Testis (tissue), 3 donors: ENCODE data around the gene DOHH. TPM values are rescaled to one million over a fixed set of nuclear protein-coding genes. Genes with fewer than 3 reads are reported as not detected.
A peak's percentile ranks its signal among the peaks of the same experiment; 100 is the strongest.

Experiments
- DNase-seq: peaks from one replicate; pipeline ENCODE4 v3.0.0-alpha.2; 2019
- H3K27ac ChIP-seq, 2 donors: fragments of 200-600 bp; sonication (generic); one replicate each; pipeline ENCODE4 v1.5.1; 2019
- H3K27me3 ChIP-seq: fragments of 200-600 bp; sonication (generic); one replicate; pipeline ENCODE4 v1.5.1; 2019
- H3K36me3 ChIP-seq: fragments of 200-600 bp; sonication (generic); one replicate; pipeline ENCODE4 v1.5.1; 2017; ENCODE audit warnings: low read depth; ENCODE audit errors: missing control alignments
- H3K4me1 ChIP-seq: fragments of 200-600 bp; sonication (generic); one replicate; pipeline ENCODE4 v1.5.1; 2019
- H3K4me3 ChIP-seq, 2 donors: fragments of 200-600 bp; sonication (generic); one replicate each; pipeline ENCODE4 v1.5.1; 2017 to 2019
- H3K9me3 ChIP-seq: fragments of 200-600 bp; sonication (generic); one replicate; pipeline ENCODE4 v1.5.1; 2017
- CTCF ChIP-seq, 3 experiments: fragments of 450-650 bp in 2 of 3; fragments of 200-600 bp in 1 of 3; sonication (generic) in 1 of 3; IDR thresholded peaks; one replicate each; pipeline ENCODE4 v1.5.1; 2016 to 2019; ENCODE audit warnings: antibody characterized with exemption in 3 of 3, mild to moderate bottlenecking in 2 of 3, moderate library complexity in 1 of 3
- POLR2A ChIP-seq: fragments of 450-650 bp; IDR thresholded peaks from one replicate; pipeline ENCODE4 v1.6.1; 2017; ENCODE audit warnings: antibody characterized with exemption, mild to moderate bottlenecking, moderate library complexity
- WGBS, 2 donors: methylation state at CpG; one replicate each; pipeline ENCODE4 v1.1.5; 2018; 5-methylcytosine and 5-hydroxymethylcytosine counted together
- intact Hi-C: fragments of 100-400 bp; cut with DNase I; formaldehyde crosslinking; loops from one replicate; pipeline ENCODE4 v1.15.1; 2023; ENCODE audit warnings: low total_unique reads
- polyA plus RNA-seq: library from polyadenylated mRNA; stranded (reverse); fragments of 350-450 nt; fragmentation: Illumina TruSeq; extraction: RNeasy Lipid Tissue Mini Kit (QIAGEN cat#74804); gene quantifications from one replicate; pipeline ENCODE4 v1.2.3, GENCODE V29; 2014; ENCODE audit warnings: low read depth, low replicate concordance; ENCODE audit not compliant: insufficient read depth
- total RNA-seq, 2 donors: library from RNA; depleted of rRNA; stranded (reverse); fragments of >200 nt; gene quantifications; one replicate each; pipeline ENCODE4 v1.2.3, GENCODE V29; 2016

The DOHH gene
- total and polyA plus RNA-seq, 3 donors from 2014 or later = 10.7 to 29.1 (median 23.5) TPM

- H3K27me3 ChIP-seq = no peaks in the 10 kb centered on the region
- no peak overlapping the region for H3K27ac ChIP-seq
- TF ChIP-seq POLR2A (no peak), CTCF (IDR thresholded peaks at IDR 0.05) (no peak)
- no peaks in the 10 kb centered on the region for H3K4me1 ChIP-seq
- intact Hi-C loops = loop anchor here (5.0 kb wide), 1 partner anchor 152 kb away; no protein-coding TSS in a partner anchor
- no peak for DNase-seq
- 79 to 87% methylated on average over 8 of the region's 8 CpGs for WGBS, 2 donors
- H3K36me3 ChIP-seq = no peaks in the 10 kb centered on the region
- H3K4me3 ChIP-seq = no peak overlapping the region
- H3K9me3 ChIP-seq = no peaks in the 10 kb centered on the region
Measured at GRCh38 chr19:3474010-3474409, 26.5 kb downstream of the DOHH start.

GRCh38 chr19:3471954-3472655 is 28.4 kb downstream of the DOHH start:
- intact Hi-C loops = loop anchor here (5.0 kb wide), 1 partner anchor 150 kb away; no protein-coding TSS in a partner anchor
- Histone ChIP-seq H3K4me3 (no peak overlapping the region), H3K9me3 (no peaks in the 10 kb centered on the region), H3K27me3 (no peaks in the 10 kb centered on the region), H3K36me3 (no peaks in the 10 kb centered on the region), H3K27ac (no peak overlapping the region), H3K4me1 (no peaks in the 10 kb centered on the region)
- TF ChIP-seq CTCF (IDR thresholded peaks at IDR 0.05) (peak; percentile 71 to 90 (median 76)), POLR2A (no peak)
- DNase-seq = no peak
- WGBS, 2 donors = 23 to 37% methylated on average over 10 to 24 of the region's 24 CpGs

GRCh38 chr19:3470500-3471128 is 29.9 kb downstream of the DOHH start:
- 67 to 68% methylated on average over 11 of the region's 11 CpGs for WGBS, 2 donors
- no peak overlapping the region for H3K27ac ChIP-seq
- intact Hi-C loops = loop anchor here (5.0 kb wide), 1 partner anchor 148 kb away; no protein-coding TSS in a partner anchor

GRCh38 chr19:3469638-3470499 is 30.6 kb downstream of the DOHH start:
- no peak overlapping the region for H3K27ac ChIP-seq
- peaks cover 8% of the 10 kb centered on the region for H3K4me1 ChIP-seq
- H3K9me3 ChIP-seq = no peaks in the 10 kb centered on the region
- TF ChIP-seq CTCF (IDR thresholded peaks at IDR 0.05) (no peak), POLR2A (no peak)
- DNase-seq = no peak
- H3K4me3 ChIP-seq = no peak overlapping the region
- H3K36me3 ChIP-seq = no peaks in the 10 kb centered on the region
- intact Hi-C loops = loop anchor here (5.0 kb wide), 1 partner anchor 148 kb away; no protein-coding TSS in a partner anchor
- no peaks in the 10 kb centered on the region for H3K27me3 ChIP-seq
- 62 to 90% methylated on average over 5 to 14 of the region's 14 CpGs for WGBS, 2 donors

More at GRCh38 chr19:3470500-3471128, 29.9 kb downstream of the DOHH start:
- TF ChIP-seq POLR2A = no peak
- no peak for TF ChIP-seq CTCF (IDR thresholded peaks at IDR 0.05)
- no peak for DNase-seq
- H3K27me3 ChIP-seq = no peaks in the 10 kb centered on the region
- H3K4me1 ChIP-seq = peaks cover 8% of the 10 kb centered on the region
- H3K9me3 ChIP-seq = no peaks in the 10 kb centered on the region
- H3K36me3 ChIP-seq = no peaks in the 10 kb centered on the region
- H3K4me3 ChIP-seq = no peak overlapping the region
